PC-3 (cell line): ENCODE measurements around the gene IFNG. TPM values are rescaled to one million over a fixed set of nuclear protein-coding genes. Genes with fewer than 3 reads are reported as not detected.
"Not testable (repeated sequence)": the region's sequence is repeated elsewhere in the genome, so short reads cannot be mapped to it uniquely, and the experiment has no call there.

Experiments
- ATAC-seq: fragments of 200-7000 bp; cut with Tn5 transposase; 2 replicates; pipeline ENCODE4 v1.9.1; 2020; ENCODE audit warnings: mild to moderate bottlenecking, moderate library complexity
- BruUV-seq: library from RNA; stranded (reverse); fragments of 400-500 nt; replicated peaks from 2 replicates; lab custom pipeline; 2021; lab: Mats Ljungman, UMichigan
- CTCF ChIA-PET: fragments of 300-600 bp; sonication (Branson Sonifier 250); formaldehyde crosslinking; loops from one replicate; lab custom pipeline; 2022; ENCODE audit warnings: antibody characterized with exemption; lab: Charles Lee
- POLR2A ChIA-PET: fragments of 300-600 bp; sonication (Branson Sonifier 250); formaldehyde crosslinking; loops from one replicate; lab custom pipeline; 2022; ENCODE audit warnings: antibody characterized with exemption; ENCODE audit not compliant: unreplicated experiment; lab: Charles Lee
- DNase-seq: peaks from one replicate; pipeline ENCODE4 v3.0.0-alpha.2; 2015
- H2AFZ ChIP-seq: fragments of 300-600 bp; sonication (generic); 2 replicates; pipeline ENCODE4 v1.6.0; 2016; ENCODE audit warnings: antibody characterized with exemption, low read length
- H3F3A ChIP-seq: fragments of 300-600 bp; sonication (generic); one replicate; pipeline ENCODE4 v1.6.0; 2017; ENCODE audit warnings: antibody characterized with exemption, low read length, control low read depth, mild to moderate bottlenecking; ENCODE audit not compliant: unreplicated experiment
- H3K27ac ChIP-seq: fragments of 300-600 bp; sonication (generic); 2 replicates; pipeline ENCODE4 v1.5.1; 2016; ENCODE audit warnings: mild to moderate bottlenecking, low read length
- H3K27me3 ChIP-seq: fragments of 300-600 bp; sonication (generic); 2 replicates; pipeline ENCODE4 v1.6.1; 2016; ENCODE audit warnings: low read length, mixed read lengths
- H3K36me3 ChIP-seq: fragments of 300-600 bp; sonication (generic); 2 replicates; pipeline ENCODE4 v1.6.1; 2016; ENCODE audit warnings: low read depth, mixed run types, low read length, mixed read lengths
- H3K4me1 ChIP-seq: fragments of 300-600 bp; sonication (generic); 2 replicates; pipeline ENCODE4 v1.5.1; 2016; ENCODE audit warnings: low read length; ENCODE audit not compliant: insufficient read depth
- H3K4me2 ChIP-seq: fragments of 300-600 bp; sonication (generic); 2 replicates; pipeline ENCODE4 v1.6.0; 2016; ENCODE audit warnings: low read length
- H3K4me3 ChIP-seq: fragments of 300-600 bp; sonication (generic); 2 replicates; pipeline ENCODE4 v1.5.1; 2016; ENCODE audit warnings: mild to moderate bottlenecking, low read length, mixed read lengths
- H3K79me2 ChIP-seq: fragments of 300-600 bp; sonication (generic); 2 replicates; pipeline ENCODE4 v1.6.1; 2017; ENCODE audit warnings: low read length, mixed read lengths
- H3K9ac ChIP-seq: fragments of 300-600 bp; sonication (generic); 2 replicates; pipeline ENCODE4 v1.6.0; 2016; ENCODE audit warnings: mild to moderate bottlenecking, low read length
- H3K9me2 ChIP-seq: fragments of 300-600 bp; sonication (generic); replicated peaks from 2 replicates; pipeline ENCODE4 v1.6.1; 2016; ENCODE audit warnings: mixed run types, low read length, mixed read lengths
- H3K9me3 ChIP-seq: fragments of 300-600 bp; sonication (generic); 2 replicates; pipeline ENCODE4 v1.6.1; 2016; ENCODE audit warnings: low read length, mixed read lengths
- H4K20me1 ChIP-seq: fragments of 300-600 bp; sonication (generic); 2 replicates; pipeline ENCODE4 v1.6.1; 2016; ENCODE audit warnings: low read length, mixed read lengths
- EZH2 ChIP-seq: fragments of 300-600 bp; sonication (generic); IDR thresholded peaks from one replicate; pipeline ENCODE4 v1.6.1; 2017; ENCODE audit warnings: antibody characterized with exemption, mild to moderate bottlenecking, low read length; ENCODE audit not compliant: unreplicated experiment
- EZH2phosphoT487 ChIP-seq: fragments of 300-600 bp; sonication (generic); IDR thresholded peaks from 2 replicates; pipeline ENCODE4 v1.6.1; 2018; ENCODE audit warnings: mild to moderate bottlenecking, antibody characterized with exemption, low read length, borderline replicate concordance
- intact Hi-C: fragments of 100-400 bp; cut with micrococcal nuclease; formaldehyde crosslinking; loops from 2 replicates; pipeline ENCODE4 v1.9.0; 2023
- total RNA-seq: library from RNA; depleted of rRNA; stranded (reverse); fragments of >200 nt; gene quantifications from 2 replicates; pipeline ENCODE4 v1.2.3, GENCODE V29; 2014
- TF ChIP-seq, protein P1 (sequence below): fragments of 300-600 bp; sonication (generic); conservative IDR thresholded peaks from 2 replicates; pipeline ENCODE4 v1.5.1; 2017; ENCODE audit warnings: antibody characterized with exemption, low read depth, mild to moderate bottlenecking, low read length

The IFNG gene
- total RNA-seq, 1 experiment from 2014 or later, result not detected

DNA sequence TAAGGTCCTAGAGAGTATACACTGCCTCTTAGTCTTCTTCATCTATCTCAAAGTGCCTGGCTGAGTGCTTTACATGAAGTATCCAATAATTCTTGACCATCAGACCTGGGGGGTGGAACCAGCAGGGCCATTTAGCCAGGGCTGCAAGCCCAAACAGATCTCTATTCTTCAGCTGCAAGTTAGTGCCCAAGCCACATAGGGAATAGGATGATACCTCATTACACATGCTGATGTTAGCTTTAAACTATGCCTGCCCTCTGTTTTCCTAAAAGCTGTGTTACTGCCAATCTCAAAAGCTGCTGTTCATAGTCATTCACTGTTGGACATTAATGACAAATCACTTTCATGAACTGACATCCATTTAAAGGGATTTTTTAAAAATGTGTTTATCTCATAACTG is 16.7 kb upstream of the IFNG start:
- ChIA-PET POLR2A (no interaction called here), CTCF (no interaction called here)
- Histone ChIP-seq H3K27me3 (peaks cover 32% of the 10 kb centered on the region), H3K36me3 (no peaks in the 10 kb centered on the region), H3F3A (no peaks in the 10 kb centered on the region), H3K4me1 (no peaks in the 10 kb centered on the region), H4K20me1 (no peaks in the 10 kb centered on the region), H3K27ac (no peak overlapping the region), H2AFZ (no peak overlapping the region), H3K9me2 (no peaks in the 10 kb centered on the region), H3K9me3 (no peaks in the 10 kb centered on the region), H3K4me2 (no peak overlapping the region), H3K79me2 (no peaks in the 10 kb centered on the region), H3K4me3 (no peak overlapping the region), H3K9ac (no peak overlapping the region)
- ATAC-seq (no peak), DNase-seq (no peak)
- no TSS peak for BruUV-seq
- TF ChIP-seq EZH2, result no peak
- intact Hi-C loops, result no loop called here

DNA sequence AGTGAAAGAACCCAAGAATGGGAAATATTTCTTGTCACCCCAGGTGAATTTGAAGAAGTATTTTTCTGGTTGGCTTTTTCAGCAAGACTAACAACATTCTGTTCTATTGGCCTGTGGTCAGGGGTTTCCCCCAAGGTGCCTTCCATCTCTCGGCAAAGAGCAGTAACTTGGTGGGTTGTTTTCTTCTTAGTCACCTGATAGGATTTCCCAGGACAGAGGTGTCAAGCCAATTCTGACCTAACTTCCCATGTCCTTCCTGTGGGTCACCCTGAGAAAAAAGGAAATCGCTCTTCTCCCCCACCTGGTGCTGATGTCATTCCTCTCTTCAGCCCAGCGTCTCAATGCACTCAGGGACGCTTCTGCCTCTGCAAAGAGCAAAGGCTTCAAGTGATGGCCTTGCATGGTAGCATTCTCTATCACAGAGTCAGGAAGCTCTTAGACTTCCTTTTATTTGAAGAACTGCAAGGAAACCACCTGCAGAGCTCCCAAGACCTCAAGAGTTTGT is 16.1 kb upstream of the IFNG start:
- Histone ChIP-seq H3K9ac (no peak overlapping the region), H3F3A (no peaks in the 10 kb centered on the region), H3K27ac (no peak overlapping the region), H3K4me3 (no peak overlapping the region), H3K27me3 (peaks cover 34% of the 10 kb centered on the region), H3K36me3 (no peaks in the 10 kb centered on the region), H4K20me1 (no peaks in the 10 kb centered on the region), H3K4me1 (no peaks in the 10 kb centered on the region), H3K79me2 (no peaks in the 10 kb centered on the region), H3K9me3 (no peaks in the 10 kb centered on the region), H3K4me2 (no peak overlapping the region), H2AFZ (no peak overlapping the region), H3K9me2 (no peaks in the 10 kb centered on the region)
- CTCF ChIA-PET, result no interaction called here
- intact Hi-C loops, result no loop called here
- POLR2A ChIA-PET, result no interaction called here
- BruUV-seq, result no TSS peak
- TF ChIP-seq EZH2, result no peak
- TF ChIP-seq EZH2phosphoT487, result no peak
- TF ChIP-seq, protein P1, sequence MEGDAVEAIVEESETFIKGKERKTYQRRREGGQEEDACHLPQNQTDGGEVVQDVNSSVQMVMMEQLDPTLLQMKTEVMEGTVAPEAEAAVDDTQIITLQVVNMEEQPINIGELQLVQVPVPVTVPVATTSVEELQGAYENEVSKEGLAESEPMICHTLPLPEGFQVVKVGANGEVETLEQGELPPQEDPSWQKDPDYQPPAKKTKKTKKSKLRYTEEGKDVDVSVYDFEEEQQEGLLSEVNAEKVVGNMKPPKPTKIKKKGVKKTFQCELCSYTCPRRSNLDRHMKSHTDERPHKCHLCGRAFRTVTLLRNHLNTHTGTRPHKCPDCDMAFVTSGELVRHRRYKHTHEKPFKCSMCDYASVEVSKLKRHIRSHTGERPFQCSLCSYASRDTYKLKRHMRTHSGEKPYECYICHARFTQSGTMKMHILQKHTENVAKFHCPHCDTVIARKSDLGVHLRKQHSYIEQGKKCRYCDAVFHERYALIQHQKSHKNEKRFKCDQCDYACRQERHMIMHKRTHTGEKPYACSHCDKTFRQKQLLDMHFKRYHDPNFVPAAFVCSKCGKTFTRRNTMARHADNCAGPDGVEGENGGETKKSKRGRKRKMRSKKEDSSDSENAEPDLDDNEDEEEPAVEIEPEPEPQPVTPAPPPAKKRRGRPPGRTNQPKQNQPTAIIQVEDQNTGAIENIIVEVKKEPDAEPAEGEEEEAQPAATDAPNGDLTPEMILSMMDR, result no peak
- no peak for ATAC-seq
- DNase-seq, result no peak

DNA sequence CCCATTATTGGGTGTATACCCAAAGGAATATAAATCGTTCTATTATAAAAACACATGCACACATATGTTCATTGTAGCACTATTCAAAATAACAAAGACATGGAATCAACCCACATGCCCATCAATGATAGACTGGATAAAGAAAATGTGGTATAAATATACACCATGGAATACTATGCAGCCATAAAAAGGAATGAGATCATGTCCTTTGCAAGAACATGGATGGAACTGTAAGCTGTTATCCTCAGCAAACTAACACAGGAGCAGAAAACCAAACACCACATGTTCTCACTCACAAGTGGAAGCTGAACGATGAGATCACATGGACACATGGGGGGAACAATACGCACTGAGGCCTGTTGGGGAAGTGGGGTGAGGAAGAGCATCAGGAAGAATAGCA is 15.2 kb upstream of the IFNG start:
- H4K20me1 ChIP-seq, H3F3A ChIP-seq, ATAC-seq, DNase-seq, H3K79me2 ChIP-seq, H3K4me3 ChIP-seq, H3K4me2 ChIP-seq, H3K9ac ChIP-seq, BruUV-seq, H3K4me1 ChIP-seq, POLR2A ChIA-PET, H3K27ac ChIP-seq, H3K36me3 ChIP-seq, H3K9me2 ChIP-seq, H2AFZ ChIP-seq, intact Hi-C loops, H3K9me3 ChIP-seq, CTCF ChIA-PET: not testable (repeated sequence)
- peaks cover 35% of the 10 kb centered on the region for H3K27me3 ChIP-seq

DNA sequence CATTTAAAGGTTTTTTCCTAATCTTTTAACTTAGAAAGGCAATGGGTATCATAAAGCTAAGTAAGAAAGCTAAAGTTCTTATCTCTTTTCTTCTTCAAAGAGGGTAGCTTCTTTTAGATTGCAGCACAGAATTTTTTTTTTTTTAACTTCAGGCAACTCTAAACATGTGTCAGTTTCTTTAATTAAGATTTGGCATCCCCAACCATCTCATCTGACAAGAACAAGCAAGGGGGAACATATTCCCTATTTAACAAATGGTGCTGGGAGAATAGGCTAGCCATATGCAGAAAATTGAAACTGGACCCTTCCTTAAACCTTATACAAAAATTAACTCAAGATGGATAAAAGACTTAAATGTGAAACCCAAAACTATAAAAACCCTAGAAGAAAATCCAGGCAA is 14.3 kb upstream of the IFNG start:
- H3K4me1 ChIP-seq, result no peaks in the 10 kb centered on the region
- no peaks in the 10 kb centered on the region for H3F3A ChIP-seq
- ATAC-seq, result no peak
- intact Hi-C loops, result no loop called here
- H3K27ac ChIP-seq, result no peak overlapping the region
- DNase-seq, result no peak
- no peaks in the 10 kb centered on the region for H4K20me1 ChIP-seq
- POLR2A ChIA-PET, result interaction anchor here (0.6 kb wide), 3 partner anchors 17 to 822 kb away, joined by 4 to 6 read pairs (median 5); no protein-coding TSS in a partner anchor
- CTCF ChIA-PET, result no interaction called here
- TF ChIP-seq, protein P1, result no peak
- TF ChIP-seq EZH2phosphoT487, result no peak
- TF ChIP-seq EZH2, result no peak
- no peaks in the 10 kb centered on the region for H3K79me2 ChIP-seq
- no TSS peak for BruUV-seq
- no peak overlapping the region for H3K9ac ChIP-seq
- peaks cover 37% of the 10 kb centered on the region for H3K27me3 ChIP-seq
- H3K9me2 ChIP-seq, result no peaks in the 10 kb centered on the region
- H3K4me2 ChIP-seq, result no peak overlapping the region
- no peaks in the 10 kb centered on the region for H3K9me3 ChIP-seq
- H3K36me3 ChIP-seq, result no peaks in the 10 kb centered on the region
- no peak overlapping the region for H2AFZ ChIP-seq
- no peak overlapping the region for H3K4me3 ChIP-seq
